ENCODE measurements around the gene IL15RA.

DNA sequence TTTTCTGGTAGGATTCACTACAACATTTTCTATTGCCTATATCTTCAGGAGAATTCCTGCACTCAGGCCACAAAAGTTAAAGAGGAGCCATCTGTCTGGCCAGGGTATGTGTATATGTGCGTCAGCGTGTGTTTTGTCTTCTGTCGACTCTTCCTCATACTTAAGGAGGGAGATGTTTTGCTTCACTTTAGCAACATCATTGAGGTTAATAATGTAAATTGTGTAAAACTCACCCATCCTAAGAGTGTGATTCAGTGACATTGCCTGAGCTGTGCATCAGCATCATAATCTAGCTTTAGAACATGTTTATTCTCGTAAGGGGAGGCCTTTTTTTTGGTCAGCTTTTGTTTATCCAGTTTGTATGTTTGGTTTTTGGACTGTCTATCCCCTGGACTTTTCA is 63.6 kb downstream of the IL15RA start:
- TF ChIP-seq, protein P1, sequence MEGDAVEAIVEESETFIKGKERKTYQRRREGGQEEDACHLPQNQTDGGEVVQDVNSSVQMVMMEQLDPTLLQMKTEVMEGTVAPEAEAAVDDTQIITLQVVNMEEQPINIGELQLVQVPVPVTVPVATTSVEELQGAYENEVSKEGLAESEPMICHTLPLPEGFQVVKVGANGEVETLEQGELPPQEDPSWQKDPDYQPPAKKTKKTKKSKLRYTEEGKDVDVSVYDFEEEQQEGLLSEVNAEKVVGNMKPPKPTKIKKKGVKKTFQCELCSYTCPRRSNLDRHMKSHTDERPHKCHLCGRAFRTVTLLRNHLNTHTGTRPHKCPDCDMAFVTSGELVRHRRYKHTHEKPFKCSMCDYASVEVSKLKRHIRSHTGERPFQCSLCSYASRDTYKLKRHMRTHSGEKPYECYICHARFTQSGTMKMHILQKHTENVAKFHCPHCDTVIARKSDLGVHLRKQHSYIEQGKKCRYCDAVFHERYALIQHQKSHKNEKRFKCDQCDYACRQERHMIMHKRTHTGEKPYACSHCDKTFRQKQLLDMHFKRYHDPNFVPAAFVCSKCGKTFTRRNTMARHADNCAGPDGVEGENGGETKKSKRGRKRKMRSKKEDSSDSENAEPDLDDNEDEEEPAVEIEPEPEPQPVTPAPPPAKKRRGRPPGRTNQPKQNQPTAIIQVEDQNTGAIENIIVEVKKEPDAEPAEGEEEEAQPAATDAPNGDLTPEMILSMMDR (conservative IDR thresholded peaks at IDR 0.05): no peak
- no peak for TF ChIP-seq ZFX (IDR thresholded peaks at IDR 0.05)
